Stimulated activated CD8-positive, alpha-beta memory T cell treated with anti-CD3 and anti-CD28 coated beads, Interleukin-12 subunit alpha, Interleukin-12 subunit beta, amount 100 ng/mL, for 24 hours (primary cell): ENCODE measurements around the gene PLCG2.
"Not testable (repeated sequence)": the region's sequence is repeated elsewhere in the genome, so short reads cannot be mapped to it uniquely, and the experiment has no call there.

Source experiments
- DNase-seq: peaks from one replicate; pipeline ENCODE4 v3.0.0-alpha.2; 2020; ENCODE audit errors: extremely low read depth

The PLCG2 gene

GRCh38 chr16:81790277-81790676 lies 11.2 kb downstream of the PLCG2 start:
- no peak for DNase-seq

DNA sequence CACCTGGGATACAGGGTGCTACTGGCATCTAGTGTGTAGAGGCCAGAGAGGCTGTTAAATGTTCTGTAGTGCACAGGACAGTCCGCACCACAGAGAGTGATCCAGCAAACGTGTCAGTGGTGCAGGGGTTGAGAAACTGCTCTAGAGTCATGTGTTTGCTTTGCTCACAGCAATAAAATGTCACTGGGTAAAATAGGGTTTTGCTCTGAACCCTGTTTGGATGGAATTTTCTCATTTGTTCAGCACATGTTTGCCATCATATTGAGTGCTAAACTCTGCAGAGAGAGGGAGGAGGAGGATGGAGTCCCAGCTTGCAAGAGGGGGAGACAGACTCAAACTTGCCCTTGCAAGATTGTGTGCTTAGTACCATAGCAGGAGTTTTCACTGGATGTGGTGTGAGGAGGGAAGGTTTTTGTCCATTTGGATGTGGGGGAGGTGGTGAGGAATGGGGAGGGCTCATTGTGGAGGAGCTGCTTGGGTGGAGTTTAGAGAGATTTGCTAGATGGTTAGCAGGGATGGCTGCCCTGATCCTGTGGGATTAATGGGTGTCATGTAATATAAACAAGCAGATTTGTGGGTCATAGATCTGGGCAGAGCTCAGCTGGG lies 11.8 kb downstream of the PLCG2 start:
- no peak for DNase-seq

DNA sequence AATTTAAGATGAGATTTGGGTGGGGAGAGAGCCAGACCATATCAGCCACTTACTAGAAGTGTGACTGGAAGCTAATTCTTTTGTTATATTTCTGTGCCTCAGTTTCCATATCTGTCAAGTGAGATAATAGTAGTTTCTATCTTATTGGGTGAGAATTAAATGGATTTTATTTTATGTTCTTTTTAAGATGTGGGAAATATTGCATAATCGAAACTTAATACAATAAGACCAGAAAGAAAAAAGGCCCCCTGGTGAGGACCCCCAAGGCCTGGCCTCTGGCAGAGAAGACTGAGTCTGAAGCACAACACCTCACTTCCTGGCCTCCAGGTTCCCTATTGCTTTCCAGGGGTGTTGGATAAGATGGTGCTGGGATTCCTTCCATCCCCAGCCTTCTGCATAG lies 13.7 kb downstream of the PLCG2 start:
- DNase-seq = no peak

- no peak for DNase-seq
Observed at GRCh38 chr16:81795193-81795592, 16.1 kb downstream of the PLCG2 start.

DNA sequence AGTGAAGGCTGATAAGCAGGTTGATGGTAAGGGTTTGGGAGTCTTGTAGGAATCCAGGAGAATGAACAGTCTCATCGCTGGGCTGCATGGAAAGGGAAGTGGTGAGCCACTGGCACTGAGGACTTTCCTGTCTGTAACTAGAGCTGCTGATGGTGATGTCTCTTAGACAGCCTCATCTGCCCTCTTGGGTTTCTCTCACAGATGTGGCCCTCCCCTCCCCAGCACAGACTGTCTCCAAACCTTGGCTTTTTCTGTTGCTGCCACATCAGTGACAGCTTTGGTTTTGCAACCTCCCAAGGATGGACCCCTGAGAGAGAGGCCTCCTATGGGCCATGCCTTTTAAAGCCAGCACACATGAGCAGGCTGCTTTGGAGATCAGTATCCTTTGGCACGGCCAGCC lies 16.9 kb downstream of the PLCG2 start:
- no peak for DNase-seq

DNA sequence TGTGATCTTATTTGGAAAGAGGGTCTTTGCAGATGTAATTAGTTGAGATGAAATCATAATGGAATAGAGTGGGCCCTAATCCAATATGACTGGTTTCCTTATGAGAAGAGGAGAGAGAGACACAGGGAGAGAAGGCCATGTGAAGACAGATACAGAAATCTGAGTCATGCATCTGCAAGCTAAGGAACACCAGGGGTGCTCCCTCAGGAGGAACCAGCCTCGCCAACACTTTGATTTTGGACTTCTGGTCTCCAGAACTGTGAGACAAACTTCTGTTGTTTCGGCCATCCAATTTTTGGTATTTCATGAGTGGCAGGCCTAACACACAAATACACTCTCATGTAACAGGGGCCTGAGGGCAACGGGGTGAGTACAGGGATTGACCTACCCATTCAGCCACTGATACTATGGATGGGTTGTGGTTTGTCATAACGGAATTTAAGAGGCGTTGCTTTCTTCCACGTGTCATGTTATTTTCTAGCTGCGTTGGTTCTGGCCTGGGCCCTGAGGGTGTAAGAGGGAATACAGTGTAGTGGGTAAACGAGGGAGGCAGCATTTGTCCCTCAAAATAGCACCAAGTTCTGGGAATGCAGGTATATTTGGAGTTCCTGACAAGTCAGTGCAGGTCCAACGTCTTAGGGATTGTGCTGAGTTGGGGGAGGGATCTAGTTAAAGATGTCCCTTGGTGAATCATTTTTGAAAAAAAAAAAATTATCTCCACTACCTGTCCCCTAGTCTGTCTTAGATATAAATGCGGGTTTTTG lies 17.7 kb downstream of the PLCG2 start:
- no peak for DNase-seq

GRCh38 chr16:81797443-81797842 lies 18.4 kb downstream of the PLCG2 start:
- DNase-seq = no peak

GRCh38 chr16:81798311-81799137 lies 19.4 kb downstream of the PLCG2 start:
- DNase-seq = no peak

DNA sequence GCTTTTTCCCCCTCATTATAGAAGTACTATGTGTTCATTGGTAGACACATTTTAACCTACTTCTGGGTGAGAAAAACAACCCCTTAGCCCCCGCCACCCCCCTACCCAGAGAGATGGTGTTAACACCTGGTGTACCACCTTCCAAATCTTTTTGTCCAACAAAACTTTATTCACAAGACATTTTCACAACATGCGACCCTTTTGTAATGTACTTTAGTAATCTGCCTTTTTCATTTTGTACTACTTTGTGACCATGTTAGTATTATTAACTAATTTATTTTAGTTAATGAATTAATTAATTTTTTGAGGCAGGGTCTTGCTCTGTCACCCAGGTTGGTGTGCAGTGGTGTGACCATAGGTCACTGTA lies 20.0 kb downstream of the PLCG2 start:
- DNase-seq = no peak

DNA sequence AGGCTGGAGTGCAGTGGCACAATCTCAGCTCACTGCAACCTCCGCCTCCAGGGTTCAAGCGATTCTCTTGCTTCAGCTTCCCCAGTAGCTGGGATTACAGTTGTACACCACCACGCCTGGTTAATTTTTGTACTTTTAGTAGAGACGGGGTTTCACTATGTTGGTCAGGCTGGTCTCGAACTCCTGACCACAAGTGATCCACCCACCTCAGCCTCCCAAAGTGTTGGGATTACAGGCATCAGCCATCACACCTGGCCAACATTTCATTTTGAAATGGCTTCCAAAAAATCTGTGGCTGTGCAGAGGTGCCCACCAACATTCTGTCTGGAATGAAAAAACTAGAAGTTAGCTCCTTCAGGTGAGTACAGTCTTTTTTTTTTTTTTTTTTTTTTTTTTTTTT lies 22.6 kb downstream of the PLCG2 start:
- not testable (repeated sequence) for DNase-seq

GRCh38 chr16:81803332-81803731 lies 24.2 kb downstream of the PLCG2 start:
- no peak for DNase-seq

DNA sequence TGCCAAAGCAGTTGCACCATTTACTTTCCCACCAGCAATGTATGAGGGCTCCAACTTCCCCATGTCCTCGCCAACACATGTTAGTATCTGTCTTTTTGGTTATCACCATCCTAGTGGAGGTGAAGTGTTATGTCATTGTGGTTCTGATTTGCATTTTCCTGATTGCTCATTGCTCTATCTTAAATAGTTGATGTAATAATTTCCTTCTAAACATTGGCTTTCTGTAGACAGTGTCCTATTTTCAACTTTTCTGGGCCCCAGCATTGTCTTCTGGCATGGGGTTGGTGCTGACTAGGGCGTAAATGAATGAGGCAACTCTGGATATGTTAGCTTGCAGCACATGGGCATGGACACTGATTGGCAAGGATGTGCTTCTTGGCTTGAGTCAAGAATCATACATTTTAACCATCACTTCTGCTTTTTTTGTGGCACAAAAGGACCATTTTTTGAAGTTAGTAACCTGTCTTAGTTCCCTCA lies 25.1 kb downstream of the PLCG2 start:
- no peak for DNase-seq

- no peak for DNase-seq
Observed at GRCh38 chr16:81806696-81807095, 27.6 kb downstream of the PLCG2 start.

- DNase-seq = no peak
Observed at GRCh38 chr16:81807767-81808358, 28.8 kb downstream of the PLCG2 start.

GRCh38 chr16:81808933-81809480 lies 29.9 kb downstream of the PLCG2 start:
- DNase-seq = no peak

- no peak for DNase-seq
Observed at GRCh38 chr16:81809567-81809966, 30.5 kb downstream of the PLCG2 start.

- DNase-seq = no peak
Observed at GRCh38 chr16:81810361-81810760, 31.3 kb downstream of the PLCG2 start.

DNA sequence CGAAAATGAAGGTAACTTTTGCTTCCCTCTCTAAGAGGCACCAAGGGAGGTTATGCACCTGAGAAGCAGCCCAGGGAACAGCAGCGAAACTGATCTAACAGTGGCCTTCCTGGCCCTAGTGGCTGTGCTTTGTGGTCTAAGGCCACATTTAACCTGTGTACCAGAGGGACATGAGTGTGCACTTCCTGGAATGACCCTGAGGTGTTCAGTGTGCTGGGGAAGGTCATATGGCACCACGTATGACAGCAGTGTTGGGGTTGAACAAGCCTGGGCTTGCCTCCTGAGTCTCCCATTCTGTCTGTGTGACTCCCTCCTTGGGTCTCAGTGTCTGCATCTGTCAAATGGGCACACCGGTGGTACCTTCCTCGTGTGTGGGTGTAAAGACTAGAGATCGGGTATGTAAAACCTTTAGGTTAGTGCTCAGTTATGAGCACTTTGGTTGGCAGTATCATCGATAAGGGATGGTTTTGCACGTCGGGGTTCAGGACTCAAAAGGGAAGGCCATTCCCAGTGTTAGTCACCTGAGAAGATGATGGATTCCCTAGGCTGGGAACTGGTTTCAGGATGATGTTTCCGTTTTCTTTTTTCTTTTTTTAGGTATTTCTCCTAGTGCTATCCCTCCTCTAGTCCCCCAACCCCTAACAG lies 31.9 kb downstream of the PLCG2 start:
- no peak for DNase-seq

DNA sequence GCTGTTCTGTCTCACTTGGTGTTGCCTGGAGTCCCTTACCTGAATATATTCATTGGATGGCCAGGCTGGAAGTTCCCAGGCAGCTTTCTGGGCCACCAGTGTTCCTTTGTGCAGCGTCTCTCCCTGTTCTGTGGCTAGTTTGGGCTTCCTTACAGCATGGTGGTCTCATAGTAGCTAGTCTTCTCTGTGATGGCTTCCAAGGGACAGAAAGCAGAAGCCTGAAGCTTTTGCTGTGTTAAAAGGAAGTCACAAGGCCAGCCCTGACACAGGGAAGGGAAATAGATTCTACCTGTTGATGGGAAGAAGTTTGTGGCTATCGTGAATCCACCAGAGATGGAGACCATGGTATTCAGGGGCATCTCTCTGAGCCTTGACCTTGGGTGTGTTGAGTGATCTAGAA lies 34.6 kb downstream of the PLCG2 start:
- DNase-seq = no peak

- DNase-seq = no peak
Observed at GRCh38 chr16:81814751-81815428, 35.8 kb downstream of the PLCG2 start.

GRCh38 chr16:81815429-81815766 lies 36.3 kb downstream of the PLCG2 start:
- DNase-seq = no peak
